Measurements from ENCODE around the gene SPEG. TPM values are rescaled to one million over a fixed set of nuclear protein-coding genes. Genes with fewer than 3 reads are reported as not detected.

SPEG gene
- total and polyA plus RNA-seq, 10 donors, result 0.74 to 8.2 (median 3.7) TPM

DNA sequence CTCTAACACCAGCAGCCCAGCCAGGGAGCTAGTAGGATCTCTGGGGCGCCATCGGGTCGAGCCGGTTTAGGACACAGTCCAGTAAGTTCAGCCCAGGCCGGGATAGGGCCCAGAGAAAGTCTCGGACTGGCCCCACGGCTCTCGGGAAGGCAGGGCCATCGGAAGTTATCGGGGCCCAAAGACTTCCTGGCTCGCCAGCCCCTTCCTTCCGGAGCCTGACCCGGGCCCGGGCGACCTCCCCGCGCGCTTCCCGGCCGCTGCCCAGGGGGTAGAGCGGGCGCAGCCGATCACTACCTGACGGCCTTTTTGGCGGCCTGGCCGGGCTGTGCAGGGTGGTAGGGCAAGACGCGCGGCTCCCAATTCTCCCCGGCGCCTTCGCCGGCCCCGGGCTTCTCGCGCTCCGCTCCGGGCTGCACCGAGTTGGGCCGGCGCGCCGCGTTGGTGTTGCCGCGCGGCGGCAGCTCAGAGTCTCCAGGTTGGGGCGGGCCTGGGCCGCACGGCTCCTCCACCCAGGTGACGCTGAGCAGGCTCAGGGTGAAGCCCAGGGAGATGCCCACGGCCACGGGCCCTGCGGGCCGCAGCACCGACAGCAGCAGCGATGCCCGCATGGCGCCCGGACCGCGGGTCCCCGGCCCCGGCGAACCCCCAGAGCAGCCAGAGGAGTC lies 108.4 kb downstream of the SPEG start:
- no peak for TF ChIP-seq POLR2A (IDR thresholded peaks at IDR 0.05)
- TF ChIP-seq POLR2AphosphoS5 (IDR thresholded peaks at IDR 0.05), result peak in 1 of 3 donors; percentile 2
- TF ChIP-seq, protein P1, sequence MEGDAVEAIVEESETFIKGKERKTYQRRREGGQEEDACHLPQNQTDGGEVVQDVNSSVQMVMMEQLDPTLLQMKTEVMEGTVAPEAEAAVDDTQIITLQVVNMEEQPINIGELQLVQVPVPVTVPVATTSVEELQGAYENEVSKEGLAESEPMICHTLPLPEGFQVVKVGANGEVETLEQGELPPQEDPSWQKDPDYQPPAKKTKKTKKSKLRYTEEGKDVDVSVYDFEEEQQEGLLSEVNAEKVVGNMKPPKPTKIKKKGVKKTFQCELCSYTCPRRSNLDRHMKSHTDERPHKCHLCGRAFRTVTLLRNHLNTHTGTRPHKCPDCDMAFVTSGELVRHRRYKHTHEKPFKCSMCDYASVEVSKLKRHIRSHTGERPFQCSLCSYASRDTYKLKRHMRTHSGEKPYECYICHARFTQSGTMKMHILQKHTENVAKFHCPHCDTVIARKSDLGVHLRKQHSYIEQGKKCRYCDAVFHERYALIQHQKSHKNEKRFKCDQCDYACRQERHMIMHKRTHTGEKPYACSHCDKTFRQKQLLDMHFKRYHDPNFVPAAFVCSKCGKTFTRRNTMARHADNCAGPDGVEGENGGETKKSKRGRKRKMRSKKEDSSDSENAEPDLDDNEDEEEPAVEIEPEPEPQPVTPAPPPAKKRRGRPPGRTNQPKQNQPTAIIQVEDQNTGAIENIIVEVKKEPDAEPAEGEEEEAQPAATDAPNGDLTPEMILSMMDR (IDR thresholded peaks at IDR 0.05 in 8 of 11, conservative IDR thresholded peaks at IDR 0.05 in 3 of 11), result peak in 1 of 11 experiments; percentile 11
- Histone ChIP-seq H3K27me3 (replicated peaks in 1 of 7) (peaks cover 0 to 100% (median 7%) of the 10 kb centered on the region in 7 donors), H3K27ac (peak overlapping the region; percentile 3 to 87 (median 84)), H3K36me3 (peaks cover 0 to 20% (median 6%) of the 10 kb centered on the region in 6 donors), H3K9me3 (no peaks in the 10 kb centered on the region), H3K4me1 (peaks cover 19 to 40% (median 35%) of the 10 kb centered on the region in 6 donors), H3K4me3 (peak overlapping the region; percentile 36 to 83 (median 76))
- no peak for DNase-seq
- intact Hi-C loops (cut with DNase I; ENCODE audit: low total_unique reads), result loop anchor here (5.0 kb wide), 1 partner anchor 99 kb away; no protein-coding TSS in a partner anchor
- 0 to 1% (median 0%) methylated on average over 27 to 66 of the region's 66 CpGs for WGBS, 5 donors

DNA sequence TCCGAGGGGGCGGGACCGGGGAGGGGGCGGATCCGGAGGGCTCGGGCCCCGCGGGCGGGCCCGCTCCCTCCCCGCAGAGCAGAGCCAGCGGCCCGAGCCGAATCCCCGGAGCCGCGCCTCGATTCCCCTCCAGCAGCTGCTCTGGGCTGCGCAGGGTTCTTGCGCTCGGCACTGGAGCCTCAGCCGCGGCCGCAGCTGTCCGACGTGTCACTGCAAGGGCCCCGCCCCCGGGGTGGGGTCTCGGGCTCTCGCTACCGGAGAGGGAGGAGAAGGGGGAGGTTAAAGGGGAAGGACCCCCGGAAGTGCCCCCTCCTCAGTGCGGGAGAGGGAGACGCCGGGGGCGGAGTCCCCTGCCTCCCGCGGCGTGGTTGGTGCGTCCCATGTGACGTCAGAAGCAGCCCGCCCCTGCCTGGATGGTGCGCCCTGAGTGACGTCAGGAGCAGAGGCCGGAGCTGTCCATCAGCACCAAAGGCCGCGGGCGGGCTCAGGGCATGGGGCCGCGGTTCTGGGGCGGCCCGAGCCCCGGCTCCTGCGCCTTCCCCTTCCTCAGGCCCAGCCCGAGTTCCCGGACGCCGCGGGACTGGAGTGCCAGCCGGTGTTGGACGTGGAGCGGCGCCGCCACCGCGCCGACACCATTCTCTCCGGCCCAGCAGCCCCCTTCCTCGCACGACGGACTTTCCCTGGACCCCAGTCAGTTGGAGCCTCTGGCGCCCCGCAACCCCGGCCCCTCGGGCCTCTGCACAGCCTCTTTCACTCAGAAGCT lies 109.1 kb downstream of the SPEG start, which contains the start of the genes CHPF and TMEM198:
Gene CHPF, minus strand, starts transcription at position 214 of the 763 bp plus-strand sequence. CDS start 271 bp downstream, outside the sequence.
Gene TMEM198, plus strand, starts transcription at position 433 of the 763 bp plus-strand sequence. CDS start 700 bp downstream, outside the sequence.
- intact Hi-C loops (cut with DNase I; ENCODE audit: low total_unique reads), result loop anchor here (5.0 kb wide), 1 partner anchor 99 kb away; no protein-coding TSS in a partner anchor
- TF ChIP-seq, protein P1 (IDR thresholded peaks at IDR 0.05 in 8 of 11, conservative IDR thresholded peaks at IDR 0.05 in 3 of 11), result no peak
- peak; percentile 41 to 80 (median 75) for TF ChIP-seq POLR2AphosphoS5 (IDR thresholded peaks at IDR 0.05)

DNA sequence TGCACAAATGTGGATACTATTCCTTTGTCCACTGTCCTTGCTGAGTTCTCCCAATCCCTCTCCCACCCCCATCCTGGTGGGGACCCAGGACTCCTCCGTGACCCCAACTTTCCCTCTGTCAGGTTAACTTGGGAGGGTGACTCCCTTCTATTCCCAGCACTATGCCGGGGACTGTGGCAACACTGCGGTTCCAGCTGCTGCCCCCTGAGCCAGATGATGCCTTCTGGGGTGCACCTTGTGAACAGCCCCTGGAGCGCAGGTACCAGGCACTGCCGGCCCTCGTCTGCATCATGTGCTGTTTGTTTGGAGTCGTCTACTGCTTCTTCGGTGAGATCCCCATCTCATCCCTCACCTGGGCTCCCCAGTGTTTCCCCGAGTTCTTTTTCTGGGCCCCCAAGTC lies 109.9 kb downstream of the SPEG start:
- Histone ChIP-seq H3K27me3 (replicated peaks in 1 of 7) (peaks cover 0 to 98% (median 7%) of the 10 kb centered on the region in 7 donors), H3K9me3 (no peaks in the 10 kb centered on the region), H3K4me1 (peaks cover 19 to 40% (median 35%) of the 10 kb centered on the region in 6 donors), H3K27ac (peak overlapping the region in 2 of 8 donors; percentile 55 to 82), H3K4me3 (peak overlapping the region in 4 of 8 donors; percentile 73 to 83 (median 78)), H3K36me3 (peaks cover 0 to 13% (median 4%) of the 10 kb centered on the region in 6 donors)
- DNase-seq, result peak; percentile 79
- WGBS, 5 donors, result 47 to 61% (median 49%) methylated on average over 9 of the region's 9 CpGs
- intact Hi-C loops (cut with DNase I; ENCODE audit: low total_unique reads), result loop anchor here (5.0 kb wide), 1 partner anchor 98 kb away; no protein-coding TSS in a partner anchor
- TF ChIP-seq POLR2AphosphoS5 (IDR thresholded peaks at IDR 0.05), result no peak
- no peak for TF ChIP-seq POLR2A (IDR thresholded peaks at IDR 0.05)
- TF ChIP-seq, protein P1 (IDR thresholded peaks at IDR 0.05 in 8 of 11, conservative IDR thresholded peaks at IDR 0.05 in 3 of 11), result no peak

More for the DNA sequence above, 109.1 kb downstream of the SPEG start, which contains the start of the genes CHPF and TMEM198:
- Histone ChIP-seq H3K27ac (peak within 1 kb of the TSS; percentile 3 to 87 (median 84)), H3K4me3 (peak within 1 kb of the TSS; percentile 36 to 83 (median 76)), H3K4me1 (peaks cover 19 to 40% (median 35%) of the 10 kb centered on the region in 6 donors), H3K9me3 (no peaks in the 10 kb centered on the region), H3K27me3 (replicated peaks in 1 of 7) (peaks cover 0 to 98% (median 7%) of the 10 kb centered on the region in 7 donors), H3K36me3 (peaks cover 0 to 19% (median 6%) of the 10 kb centered on the region in 6 donors)
- peak; percentile 96 for DNase-seq
- WGBS, 5 donors, result 0 to 3% (median 1%) methylated on average over 18 to 75 of the region's 75 CpGs
